ENCODE results near the gene COMMD3.

GRCh38 chr10:22365644-22366434 is 49.7 kb downstream of the COMMD3 start:
- TF ChIP-seq POLR2A (IDR thresholded peaks at IDR 0.05) (no peak), CTCF (IDR thresholded peaks at IDR 0.05) (no peak)

All from Peyer's patch (tissue), 4 donors.